ENCODE results near the gene GPR137C. TPM values are rescaled to one million over a fixed set of nuclear protein-coding genes. Genes with fewer than 3 reads are reported as not detected.

The GPR137C gene
- total RNA-seq, 1 donor from 2014 or later: not detected

DNA sequence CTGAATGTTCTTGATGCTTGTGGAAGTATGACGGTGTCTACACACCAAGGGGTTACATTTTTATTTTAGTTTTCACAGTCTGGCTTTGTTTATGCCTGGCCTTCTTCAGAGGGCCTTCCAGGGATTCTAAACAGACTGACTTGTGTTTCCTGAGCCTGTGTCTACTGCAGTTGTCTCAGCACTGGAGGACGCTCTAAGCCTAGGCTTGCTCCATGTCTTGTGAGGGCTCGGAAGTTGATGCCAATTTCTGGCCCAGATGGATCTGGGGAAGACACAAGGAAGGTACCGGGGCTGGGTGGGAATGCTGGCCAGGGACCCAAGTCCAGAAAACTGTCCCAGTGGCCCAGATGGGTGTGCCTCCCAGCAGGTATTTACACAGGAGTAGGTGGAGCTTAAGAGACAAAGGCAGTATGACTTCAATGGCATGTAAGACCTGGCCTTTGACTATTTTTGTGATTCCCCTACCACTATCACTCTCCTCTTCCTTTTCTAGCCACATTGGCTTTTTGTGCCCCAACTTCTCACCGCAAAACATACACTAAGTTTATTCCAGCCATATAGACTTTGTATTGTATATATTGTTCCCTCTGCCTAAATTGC, 56.9 kb downstream of the GPR137C start:
- intact Hi-C loops (cut with DNase I): no loop called here
- Histone ChIP-seq H3K4me3 (no peak overlapping the region), H3K27me3 (no peaks in the 10 kb centered on the region), H3K4me1 (no peaks in the 10 kb centered on the region), H3K36me3 (no peaks in the 10 kb centered on the region), H3K27ac (no peak overlapping the region), H3K9me3 (peaks cover 0 to 6% of the 10 kb centered on the region in 2 donors)
- no peak for DNase-seq (ENCODE audit: low spot score in 2 of 2)
- TF ChIP-seq, protein P1, sequence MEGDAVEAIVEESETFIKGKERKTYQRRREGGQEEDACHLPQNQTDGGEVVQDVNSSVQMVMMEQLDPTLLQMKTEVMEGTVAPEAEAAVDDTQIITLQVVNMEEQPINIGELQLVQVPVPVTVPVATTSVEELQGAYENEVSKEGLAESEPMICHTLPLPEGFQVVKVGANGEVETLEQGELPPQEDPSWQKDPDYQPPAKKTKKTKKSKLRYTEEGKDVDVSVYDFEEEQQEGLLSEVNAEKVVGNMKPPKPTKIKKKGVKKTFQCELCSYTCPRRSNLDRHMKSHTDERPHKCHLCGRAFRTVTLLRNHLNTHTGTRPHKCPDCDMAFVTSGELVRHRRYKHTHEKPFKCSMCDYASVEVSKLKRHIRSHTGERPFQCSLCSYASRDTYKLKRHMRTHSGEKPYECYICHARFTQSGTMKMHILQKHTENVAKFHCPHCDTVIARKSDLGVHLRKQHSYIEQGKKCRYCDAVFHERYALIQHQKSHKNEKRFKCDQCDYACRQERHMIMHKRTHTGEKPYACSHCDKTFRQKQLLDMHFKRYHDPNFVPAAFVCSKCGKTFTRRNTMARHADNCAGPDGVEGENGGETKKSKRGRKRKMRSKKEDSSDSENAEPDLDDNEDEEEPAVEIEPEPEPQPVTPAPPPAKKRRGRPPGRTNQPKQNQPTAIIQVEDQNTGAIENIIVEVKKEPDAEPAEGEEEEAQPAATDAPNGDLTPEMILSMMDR (IDR thresholded peaks at IDR 0.05): no peak

GRCh38 chr14:52610187-52610586, 57.6 kb downstream of the GPR137C start:
- peaks cover 0 to under 1% of the 10 kb centered on the region in 2 donors for H3K9me3 ChIP-seq
- TF ChIP-seq, protein P1 (IDR thresholded peaks at IDR 0.05): no peak
- no peaks in the 10 kb centered on the region for H3K4me1 ChIP-seq
- H3K36me3 ChIP-seq: no peaks in the 10 kb centered on the region
- no peaks in the 10 kb centered on the region for H3K27me3 ChIP-seq
- no peak overlapping the region for H3K27ac ChIP-seq
- DNase-seq (ENCODE audit: low spot score in 2 of 2): no peak
- intact Hi-C loops (cut with DNase I): no loop called here
- H3K4me3 ChIP-seq: no peak overlapping the region

- no peaks in the 10 kb centered on the region for H3K4me1 ChIP-seq
- H3K27ac ChIP-seq: no peak overlapping the region
- TF ChIP-seq, protein P1 (IDR thresholded peaks at IDR 0.05): no peak
- no peaks in the 10 kb centered on the region for H3K9me3 ChIP-seq
- H3K27me3 ChIP-seq: no peaks in the 10 kb centered on the region
- intact Hi-C loops (cut with DNase I): no loop called here
- no peak overlapping the region for H3K4me3 ChIP-seq
- DNase-seq (ENCODE audit: low spot score in 2 of 2): no peak
- H3K36me3 ChIP-seq: no peaks in the 10 kb centered on the region
These were observed 66.0 kb downstream of the GPR137C start for GRCh38 chr14:52618602-52619001.

DNA sequence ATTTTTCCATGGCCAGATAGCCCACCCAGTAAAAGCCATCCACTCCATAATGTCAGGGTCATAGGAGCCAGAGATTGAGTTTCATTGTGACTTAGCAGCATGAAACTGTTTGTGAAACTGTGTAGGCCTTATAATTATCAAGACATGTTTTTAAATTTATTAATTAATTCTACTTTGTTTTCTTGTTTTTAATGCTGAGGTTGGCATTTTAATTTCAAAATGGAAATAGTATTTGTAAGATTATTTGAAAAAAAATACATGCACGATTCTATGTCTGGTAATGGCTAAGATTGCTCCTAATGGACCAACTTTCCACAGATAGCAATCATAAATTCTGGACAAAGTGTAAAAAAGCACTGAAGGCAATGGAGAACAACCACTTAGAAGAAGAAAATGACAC, 67.1 kb downstream of the GPR137C start:
- Histone ChIP-seq H3K4me3 (no peak overlapping the region), H3K9me3 (no peaks in the 10 kb centered on the region), H3K4me1 (no peaks in the 10 kb centered on the region), H3K36me3 (no peaks in the 10 kb centered on the region), H3K27me3 (no peaks in the 10 kb centered on the region), H3K27ac (no peak overlapping the region)
- TF ChIP-seq, protein P1 (IDR thresholded peaks at IDR 0.05): no peak
- intact Hi-C loops (cut with DNase I): no loop called here
- DNase-seq (ENCODE audit: low spot score in 2 of 2): no peak

GRCh38 chr14:52640137-52640536, 87.5 kb downstream of the GPR137C start:
- no peak for DNase-seq (ENCODE audit: low spot score in 2 of 2)
- TF ChIP-seq, protein P1 (IDR thresholded peaks at IDR 0.05): no peak
- Histone ChIP-seq H3K4me1 (no peaks in the 10 kb centered on the region), H3K9me3 (peaks cover 0 to 7% of the 10 kb centered on the region in 2 donors), H3K27me3 (no peaks in the 10 kb centered on the region), H3K36me3 (peaks cover 11 to 28% of the 10 kb centered on the region in 2 donors), H3K4me3 (no peak overlapping the region), H3K27ac (no peak overlapping the region)
- intact Hi-C loops (cut with DNase I): no loop called here

- Histone ChIP-seq H3K9me3 (peaks cover 0 to 7% of the 10 kb centered on the region in 2 donors), H3K36me3 (peaks cover 22 to 41% of the 10 kb centered on the region in 2 donors), H3K27ac (no peak overlapping the region), H3K4me1 (no peaks in the 10 kb centered on the region), H3K27me3 (no peaks in the 10 kb centered on the region), H3K4me3 (no peak overlapping the region)
- intact Hi-C loops (cut with DNase I): no loop called here
- no peak for DNase-seq (ENCODE audit: low spot score in 2 of 2)
- TF ChIP-seq, protein P1 (IDR thresholded peaks at IDR 0.05): no peak
These were observed 89.1 kb downstream of the GPR137C start for GRCh38 chr14:52641745-52642144.

Data from ascending aorta (tissue), 2 donors.